Measurements from ENCODE around the gene ALLC.
"Not testable (repeated sequence)": the region's sequence is repeated elsewhere in the genome, so short reads cannot be mapped to it uniquely, and the experiment has no call there.

The ALLC gene

GRCh38 chr2:3635171-3635974 is 22.6 kb upstream of the ALLC start:
- Histone ChIP-seq H3K36me3 (ENCODE audit: control insufficient read depth, insufficient read depth, low read length) (no peaks in the 10 kb centered on the region), H3K27ac (ENCODE audit: low read depth, low read length) (no peak overlapping the region), H3K4me3 (ENCODE audit: low read depth, low read length) (no peak overlapping the region), H3K4me1 (ENCODE audit: control insufficient read depth, insufficient read depth, low read length) (no peaks in the 10 kb centered on the region), H3K27me3 (ENCODE audit: control insufficient read depth, insufficient read depth, low read length) (no peaks in the 10 kb centered on the region), H3K9me3 (ENCODE audit: control insufficient read depth, insufficient read depth, low read length) (no peaks in the 10 kb centered on the region), H3K9ac (ENCODE audit: low read depth, low read length) (no peak overlapping the region)

- H3K9me3 ChIP-seq (ENCODE audit: control insufficient read depth, insufficient read depth, low read length); H3K9ac ChIP-seq (ENCODE audit: low read depth, low read length); H3K4me3 ChIP-seq (ENCODE audit: low read depth, low read length); H3K27me3 ChIP-seq (ENCODE audit: control insufficient read depth, insufficient read depth, low read length); H3K36me3 ChIP-seq (ENCODE audit: control insufficient read depth, insufficient read depth, low read length); H3K4me1 ChIP-seq (ENCODE audit: control insufficient read depth, insufficient read depth, low read length); H3K27ac ChIP-seq (ENCODE audit: low read depth, low read length): not testable (repeated sequence)
Measured at GRCh38 chr2:3635975-3636327, 22.0 kb upstream of the ALLC start.

- Histone ChIP-seq H3K27ac (ENCODE audit: low read depth, low read length) (no peak overlapping the region), H3K9me3 (ENCODE audit: control insufficient read depth, insufficient read depth, low read length) (no peaks in the 10 kb centered on the region), H3K4me1 (ENCODE audit: control insufficient read depth, insufficient read depth, low read length) (no peaks in the 10 kb centered on the region), H3K36me3 (ENCODE audit: control insufficient read depth, insufficient read depth, low read length) (no peaks in the 10 kb centered on the region), H3K4me3 (ENCODE audit: low read depth, low read length) (no peak overlapping the region), H3K27me3 (ENCODE audit: control insufficient read depth, insufficient read depth, low read length) (no peaks in the 10 kb centered on the region), H3K9ac (ENCODE audit: low read depth, low read length) (no peak overlapping the region)
Measured at GRCh38 chr2:3636586-3637310, 21.3 kb upstream of the ALLC start.

GRCh38 chr2:3637311-3637675 is 20.7 kb upstream of the ALLC start:
- Histone ChIP-seq H3K27me3 (ENCODE audit: control insufficient read depth, insufficient read depth, low read length) (no peaks in the 10 kb centered on the region), H3K4me3 (ENCODE audit: low read depth, low read length) (no peak overlapping the region)

GRCh38 chr2:3637692-3638455 is 20.1 kb upstream of the ALLC start:
- Histone ChIP-seq H3K36me3 (ENCODE audit: control insufficient read depth, insufficient read depth, low read length) (no peaks in the 10 kb centered on the region), H3K4me1 (ENCODE audit: control insufficient read depth, insufficient read depth, low read length) (no peaks in the 10 kb centered on the region), H3K9ac (ENCODE audit: low read depth, low read length) (no peak overlapping the region), H3K9me3 (ENCODE audit: control insufficient read depth, insufficient read depth, low read length) (no peaks in the 10 kb centered on the region), H3K27me3 (ENCODE audit: control insufficient read depth, insufficient read depth, low read length) (no peaks in the 10 kb centered on the region), H3K27ac (ENCODE audit: low read depth, low read length) (no peak overlapping the region), H3K4me3 (ENCODE audit: low read depth, low read length) (no peak overlapping the region)

More at GRCh38 chr2:3637311-3637675, 20.7 kb upstream of the ALLC start:
- Histone ChIP-seq H3K9me3 (ENCODE audit: control insufficient read depth, insufficient read depth, low read length) (no peaks in the 10 kb centered on the region), H3K36me3 (ENCODE audit: control insufficient read depth, insufficient read depth, low read length) (no peaks in the 10 kb centered on the region), H3K4me1 (ENCODE audit: control insufficient read depth, insufficient read depth, low read length) (no peaks in the 10 kb centered on the region), H3K27ac (ENCODE audit: low read depth, low read length) (no peak overlapping the region), H3K9ac (ENCODE audit: low read depth, low read length) (no peak overlapping the region)

GRCh38 chr2:3638456-3638810 is 19.6 kb upstream of the ALLC start:
- Histone ChIP-seq H3K4me3 (ENCODE audit: low read depth, low read length) (no peak overlapping the region), H3K9me3 (ENCODE audit: control insufficient read depth, insufficient read depth, low read length) (no peaks in the 10 kb centered on the region), H3K4me1 (ENCODE audit: control insufficient read depth, insufficient read depth, low read length) (no peaks in the 10 kb centered on the region), H3K9ac (ENCODE audit: low read depth, low read length) (no peak overlapping the region), H3K27me3 (ENCODE audit: control insufficient read depth, insufficient read depth, low read length) (no peaks in the 10 kb centered on the region), H3K27ac (ENCODE audit: low read depth, low read length) (no peak overlapping the region), H3K36me3 (ENCODE audit: control insufficient read depth, insufficient read depth, low read length) (no peaks in the 10 kb centered on the region)

GRCh38 chr2:3639015-3639630 is 18.9 kb upstream of the ALLC start:
- H3K9me3 ChIP-seq (ENCODE audit: control insufficient read depth, insufficient read depth, low read length) = no peaks in the 10 kb centered on the region
- no peak overlapping the region for H3K27ac ChIP-seq (ENCODE audit: low read depth, low read length)
- H3K4me3 ChIP-seq (ENCODE audit: low read depth, low read length) = no peak overlapping the region
- no peaks in the 10 kb centered on the region for H3K4me1 ChIP-seq (ENCODE audit: control insufficient read depth, insufficient read depth, low read length)
- no peaks in the 10 kb centered on the region for H3K36me3 ChIP-seq (ENCODE audit: control insufficient read depth, insufficient read depth, low read length)
- H3K27me3 ChIP-seq (ENCODE audit: control insufficient read depth, insufficient read depth, low read length) = no peaks in the 10 kb centered on the region
- no peak overlapping the region for H3K9ac ChIP-seq (ENCODE audit: low read depth, low read length)

GRCh38 chr2:3639653-3640052 is 18.3 kb upstream of the ALLC start:
- no peaks in the 10 kb centered on the region for H3K36me3 ChIP-seq (ENCODE audit: control insufficient read depth, insufficient read depth, low read length)
- no peak overlapping the region for H3K9ac ChIP-seq (ENCODE audit: low read depth, low read length)
- no peak overlapping the region for H3K4me3 ChIP-seq (ENCODE audit: low read depth, low read length)
- no peaks in the 10 kb centered on the region for H3K27me3 ChIP-seq (ENCODE audit: control insufficient read depth, insufficient read depth, low read length)
- no peak overlapping the region for H3K27ac ChIP-seq (ENCODE audit: low read depth, low read length)
- H3K4me1 ChIP-seq (ENCODE audit: control insufficient read depth, insufficient read depth, low read length) = no peaks in the 10 kb centered on the region
- H3K9me3 ChIP-seq (ENCODE audit: control insufficient read depth, insufficient read depth, low read length) = no peaks in the 10 kb centered on the region

- Histone ChIP-seq H3K27me3 (ENCODE audit: control insufficient read depth, insufficient read depth, low read length) (no peaks in the 10 kb centered on the region), H3K36me3 (ENCODE audit: control insufficient read depth, insufficient read depth, low read length) (no peaks in the 10 kb centered on the region), H3K27ac (ENCODE audit: low read depth, low read length) (no peak overlapping the region), H3K4me3 (ENCODE audit: low read depth, low read length) (no peak overlapping the region), H3K9ac (ENCODE audit: low read depth, low read length) (no peak overlapping the region), H3K9me3 (ENCODE audit: control insufficient read depth, insufficient read depth, low read length) (no peaks in the 10 kb centered on the region), H3K4me1 (ENCODE audit: control insufficient read depth, insufficient read depth, low read length) (no peaks in the 10 kb centered on the region)
Measured at GRCh38 chr2:3641181-3641580, 16.8 kb upstream of the ALLC start.

GRCh38 chr2:3641841-3642421 is 16.1 kb upstream of the ALLC start:
- H3K27ac ChIP-seq (ENCODE audit: low read depth, low read length) = no peak overlapping the region
- no peak overlapping the region for H3K9ac ChIP-seq (ENCODE audit: low read depth, low read length)
- no peaks in the 10 kb centered on the region for H3K9me3 ChIP-seq (ENCODE audit: control insufficient read depth, insufficient read depth, low read length)
- H3K4me3 ChIP-seq (ENCODE audit: low read depth, low read length) = no peak overlapping the region
- no peaks in the 10 kb centered on the region for H3K27me3 ChIP-seq (ENCODE audit: control insufficient read depth, insufficient read depth, low read length)
- H3K36me3 ChIP-seq (ENCODE audit: control insufficient read depth, insufficient read depth, low read length) = no peaks in the 10 kb centered on the region
- no peaks in the 10 kb centered on the region for H3K4me1 ChIP-seq (ENCODE audit: control insufficient read depth, insufficient read depth, low read length)
